Stimulated activated CD8-positive, alpha-beta memory T cell treated with anti-CD3 and anti-CD28 coated beads, Interleukin-15, amount 100 ng/mL, for 1 hour (primary cell): ENCODE results near the gene PDE9A.
"Not testable (repeated sequence)": the region's sequence is repeated elsewhere in the genome, so short reads cannot be mapped to it uniquely, and the experiment has no call there.

ENCODE experiments used
- DNase-seq: peaks from one replicate; pipeline ENCODE4 v3.0.0-alpha.2; 2020; ENCODE audit warnings: low read depth

PDE9A gene

DNA sequence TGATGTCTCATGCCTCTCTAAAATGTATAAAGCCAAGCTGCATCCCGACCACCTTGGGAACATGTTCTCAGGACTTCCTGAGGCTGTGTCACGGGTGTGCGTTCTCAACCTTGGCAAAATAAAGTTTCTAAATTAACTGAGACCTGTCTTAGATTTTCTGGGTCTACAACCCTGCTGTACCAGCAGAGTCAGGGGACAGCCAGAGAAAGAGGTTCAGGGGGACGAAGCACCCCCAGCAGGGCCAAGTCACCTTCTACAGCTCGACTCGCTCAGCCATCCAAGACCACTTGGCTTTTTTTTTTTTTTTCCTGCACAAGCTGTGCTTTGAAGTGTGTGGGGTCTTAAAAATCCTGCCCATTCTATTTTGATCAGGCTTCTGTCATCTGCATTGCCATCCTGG, 28.5 kb upstream of the PDE9A start:
- no peak for DNase-seq

- no peak for DNase-seq
Observed at GRCh38 chr21:42626171-42626570, 27.2 kb upstream of the PDE9A start.

DNA sequence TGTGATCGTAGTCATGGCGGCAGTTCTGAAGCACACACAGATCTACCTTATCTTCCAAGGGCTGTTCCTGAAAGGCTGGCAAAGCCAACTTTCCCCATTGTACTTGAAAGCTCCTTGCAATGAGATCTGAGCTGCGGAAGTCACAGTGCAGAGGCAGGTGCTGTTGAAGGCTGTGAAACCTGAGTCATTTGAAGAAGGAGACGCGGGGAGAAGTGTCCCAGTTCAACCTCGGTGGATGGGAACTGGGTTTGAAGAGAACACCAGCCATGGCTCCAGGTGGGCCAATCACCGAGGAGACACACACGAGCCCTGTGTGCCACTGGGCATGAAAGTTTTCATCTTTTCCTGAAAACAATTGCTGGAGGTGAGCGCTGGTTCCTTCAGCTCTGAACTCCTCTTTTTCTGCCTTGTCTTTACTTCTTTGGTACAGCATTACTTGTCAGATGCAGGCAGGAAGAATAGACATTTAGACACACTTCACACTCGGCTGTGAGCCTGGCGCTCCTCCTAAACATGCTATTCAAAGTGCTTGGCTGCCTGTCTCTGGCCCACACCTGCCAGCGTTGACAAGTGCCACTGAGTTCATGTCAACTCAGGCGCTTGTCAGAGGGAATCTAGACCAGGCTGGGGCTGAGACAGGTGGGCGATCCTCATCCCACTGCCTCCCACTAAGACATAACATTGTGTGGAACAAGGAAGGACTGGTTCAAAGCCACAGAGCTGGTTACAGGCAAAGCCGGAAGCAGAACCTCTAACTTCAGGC, 25.7 kb upstream of the PDE9A start:
- no peak for DNase-seq

- DNase-seq, result not testable (repeated sequence)
Observed at GRCh38 chr21:42628466-42629061, 24.9 kb upstream of the PDE9A start.

GRCh38 chr21:42629933-42630589, 23.4 kb upstream of the PDE9A start:
- no peak for DNase-seq

- DNase-seq, result no peak
Observed at GRCh38 chr21:42630626-42631025, 22.8 kb upstream of the PDE9A start.

DNA sequence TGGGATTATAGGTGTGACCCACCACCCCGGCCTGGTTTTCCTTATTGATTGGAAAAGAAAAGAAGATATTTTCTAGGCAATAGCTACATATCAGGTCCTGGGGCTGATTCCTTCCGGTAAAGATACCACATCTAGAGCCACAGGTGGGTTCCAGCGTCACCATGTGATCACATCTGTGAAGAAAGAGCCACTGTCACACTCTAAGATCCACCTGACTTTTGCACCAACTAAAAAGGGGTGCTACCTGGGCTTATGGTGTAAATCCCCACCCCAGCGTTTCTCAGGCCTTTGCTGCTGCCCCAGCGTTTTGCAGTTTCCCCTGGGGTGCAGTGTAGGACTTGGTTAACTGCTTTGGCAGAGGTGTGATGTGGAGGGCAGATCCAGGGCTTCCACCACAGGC, 22.3 kb upstream of the PDE9A start:
- no peak for DNase-seq

DNA sequence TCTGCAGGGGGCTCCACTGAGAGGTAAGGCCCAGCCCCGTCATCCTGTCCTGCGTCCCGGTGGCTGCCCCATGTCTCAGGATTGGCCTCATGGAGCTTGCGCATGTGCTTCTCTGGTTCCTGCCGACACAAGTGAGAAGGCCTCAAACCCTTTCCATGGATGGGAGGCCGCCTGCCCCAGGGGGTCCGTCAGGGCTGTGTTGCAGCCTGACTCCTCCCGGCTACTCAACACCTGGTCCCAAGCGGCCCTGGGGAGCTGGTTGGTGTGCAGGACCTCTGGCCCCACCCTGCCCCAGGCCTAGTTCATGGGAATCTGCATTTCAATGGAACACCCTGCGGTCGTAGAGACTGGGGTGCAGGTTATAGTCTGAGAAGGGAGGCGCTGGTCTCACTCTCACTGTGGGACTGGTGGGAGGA, 21.1 kb upstream of the PDE9A start:
- no peak for DNase-seq

DNA sequence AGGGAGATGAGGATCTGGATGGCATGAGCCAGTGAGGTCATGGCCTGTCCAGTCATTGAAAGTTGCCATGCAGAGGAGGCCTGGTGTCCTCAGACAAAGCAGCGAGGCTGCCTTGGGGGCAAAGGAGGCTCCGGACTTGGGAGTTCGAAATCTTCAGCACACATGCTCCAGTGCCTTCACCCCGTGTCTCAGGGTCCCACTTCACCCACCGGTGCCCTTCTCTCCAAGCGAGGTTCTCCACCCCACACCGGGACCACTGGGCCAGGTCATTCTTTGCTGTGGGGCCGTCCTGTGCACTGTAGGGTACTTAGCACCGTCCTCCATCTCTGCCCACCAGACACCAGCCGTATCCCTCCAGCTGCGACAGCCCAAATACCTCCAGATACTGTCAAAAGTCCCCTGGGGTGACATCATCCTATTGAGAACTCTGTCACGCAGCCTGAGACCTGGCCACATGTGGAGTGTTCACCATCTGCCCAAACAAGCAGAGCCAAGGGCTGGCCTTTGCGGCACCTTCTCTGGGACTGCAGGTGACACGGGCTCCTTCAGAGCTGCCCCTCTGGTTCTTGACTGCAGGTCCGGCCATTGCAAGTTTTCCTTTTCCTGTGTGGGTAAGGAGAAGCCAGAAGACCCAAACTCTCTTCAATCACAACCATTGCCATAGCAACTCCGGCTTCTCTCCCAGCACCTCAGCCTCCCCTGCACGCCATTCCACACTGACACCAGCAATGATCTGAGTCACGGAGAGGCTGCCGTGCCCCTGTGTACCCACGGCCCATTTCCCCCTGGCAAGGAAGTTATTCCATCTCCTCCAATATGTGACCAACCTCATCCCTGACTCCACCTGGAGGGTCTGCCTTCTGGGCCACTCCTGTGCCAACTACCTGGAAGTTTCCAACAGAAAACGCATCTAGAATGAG, 20.4 kb upstream of the PDE9A start:
- no peak for DNase-seq

DNA sequence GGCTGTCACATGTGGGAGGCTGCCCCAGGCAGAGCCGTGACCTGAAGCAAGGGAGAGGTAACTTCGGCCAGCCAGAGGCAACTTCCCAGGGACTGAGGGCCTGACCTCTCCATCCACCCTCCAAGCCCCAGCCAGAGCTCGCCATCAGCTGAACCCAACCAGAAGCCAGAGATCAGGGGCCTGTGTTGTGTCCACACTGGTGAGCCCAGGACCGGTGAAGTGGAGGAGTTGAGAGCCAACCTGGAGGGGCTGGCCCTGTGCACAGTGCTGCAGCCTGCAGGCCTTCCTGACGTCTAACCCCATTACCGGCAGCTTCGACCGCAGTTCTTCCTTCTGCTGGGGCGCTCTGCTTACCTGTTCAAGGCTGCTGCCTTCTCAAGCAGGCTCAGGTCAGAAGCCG, 19.6 kb upstream of the PDE9A start:
- DNase-seq, result no peak

- no peak for DNase-seq
Observed at GRCh38 chr21:42635848-42636519, 17.4 kb upstream of the PDE9A start.

GRCh38 chr21:42636520-42637266, 16.7 kb upstream of the PDE9A start:
- DNase-seq, result no peak

GRCh38 chr21:42637267-42638041, 16.0 kb upstream of the PDE9A start:
- no peak for DNase-seq

- no peak for DNase-seq
Observed at GRCh38 chr21:42638266-42638863, 15.1 kb upstream of the PDE9A start.

DNA sequence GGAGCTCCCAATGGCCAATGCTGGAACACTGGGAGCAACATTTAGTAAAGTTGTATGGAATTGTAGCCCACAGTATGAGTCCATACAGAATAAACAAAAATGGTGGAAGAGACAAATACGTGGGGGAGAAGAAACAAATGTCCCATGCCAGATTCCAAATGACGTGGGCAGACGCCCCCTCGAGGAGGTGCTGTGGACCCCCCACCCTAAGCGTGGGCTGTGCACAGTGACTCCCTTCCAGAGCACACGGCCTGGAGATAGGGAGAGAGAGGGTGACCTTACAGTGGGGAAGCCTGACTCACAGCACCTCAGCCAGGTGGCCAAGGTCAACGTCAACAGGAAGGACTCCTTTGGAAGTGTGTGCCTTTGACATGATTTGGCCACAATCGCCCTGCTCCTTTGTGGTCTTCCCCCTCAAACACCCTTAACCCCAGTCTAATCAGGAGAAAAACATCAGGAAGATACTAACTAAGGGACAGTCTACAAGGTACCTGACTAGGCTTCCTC, 13.7 kb upstream of the PDE9A start:
- DNase-seq, result no peak

- no peak for DNase-seq
Observed at GRCh38 chr21:42640486-42640885, 12.9 kb upstream of the PDE9A start.

DNA sequence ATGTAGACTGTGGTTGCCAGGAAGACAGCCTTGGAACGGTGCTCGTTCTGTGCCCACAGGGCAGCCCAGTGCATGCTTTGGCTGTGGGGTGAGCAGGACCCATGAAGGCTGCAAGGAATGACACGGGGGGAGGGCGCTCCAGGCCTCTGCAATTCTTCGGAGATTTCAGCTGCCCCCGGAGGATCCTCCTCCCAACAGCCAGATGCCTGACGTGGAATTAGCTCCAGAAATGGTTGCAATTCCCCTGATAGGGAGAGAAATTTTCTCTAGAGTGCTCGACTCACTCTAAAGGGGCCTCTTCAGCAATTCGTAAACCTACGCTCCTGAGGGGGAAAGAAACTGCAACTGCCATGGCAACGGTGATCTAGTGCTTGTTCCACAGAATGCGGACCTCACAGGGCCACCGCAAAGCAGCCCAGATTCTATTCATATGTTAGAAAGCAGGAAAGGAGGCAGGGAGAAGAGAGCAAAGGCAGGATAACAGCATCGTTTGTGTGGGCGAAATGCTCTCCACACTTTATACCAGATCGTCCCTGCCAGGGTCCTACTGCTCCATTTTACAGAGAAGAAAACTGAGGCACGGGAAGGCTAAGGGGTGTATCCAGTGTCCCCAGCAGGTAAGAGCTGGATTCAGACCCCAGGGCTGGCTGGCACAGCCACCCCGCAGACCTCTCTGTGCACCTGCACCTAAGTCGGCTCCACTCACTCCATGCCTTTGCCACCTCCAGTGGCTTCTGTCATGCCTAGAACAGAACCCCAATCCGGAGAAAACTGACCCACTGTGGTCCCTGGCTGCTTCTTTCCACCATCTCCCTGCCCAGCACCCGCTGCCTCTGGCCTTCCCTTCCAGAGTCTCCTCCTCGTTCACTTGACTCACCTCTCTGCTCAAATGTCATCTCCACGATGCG, 11.9 kb upstream of the PDE9A start:
- DNase-seq, result no peak

GRCh38 chr21:42642219-42642745, 11.1 kb upstream of the PDE9A start:
- DNase-seq, result no peak
